Measurements from ENCODE around the gene KRT33B. TPM values are rescaled to one million over a fixed set of nuclear protein-coding genes. Genes with fewer than 3 reads are reported as not detected.
A peak's percentile ranks its signal among the peaks of the same experiment; 100 is the strongest.

Gene KRT33B
- polyA plus RNA-seq, 3 donors: not detected

GRCh38 chr17:41417576-41418015 is 48.0 kb upstream of the KRT33B start:
- H3K4me2 ChIP-seq (replicated peaks; ENCODE audit: extremely low read depth, low read length, poor library complexity, severe bottlenecking): no peak overlapping the region
- WGBS (ENCODE audit: insufficient coverage): no CpG with 5 or more reads among the region's 4 CpGs
- intact Hi-C loops (cut with micrococcal nuclease): no loop called here
- Mint-ChIP-seq H3K36me3 (no peaks in the 10 kb centered on the region), H3K9me3 (no peaks in the 10 kb centered on the region), H3K4me1 (peaks cover 7% of the 10 kb centered on the region), H3K4me3 (no peak overlapping the region), H3K27ac (no peak overlapping the region), H3K27me3 (ENCODE audit: low read depth in 3 of 3) (peaks cover 8 to 9% (median 8%) of the 10 kb centered on the region in 3 donors)
- TF ChIP-seq CTCF (IDR thresholded peaks at IDR 0.05): peak; percentile 63
- H2AFZ ChIP-seq (ENCODE audit: insufficient read depth, low read depth, low read length, poor library complexity, severe bottlenecking): no peak overlapping the region
- no peaks in the 10 kb centered on the region for H3K9me3 ChIP-seq (replicated peaks in 1 of 2; ENCODE audit: control insufficient read depth in 1 of 2, insufficient read depth in 1 of 2, low read length in 2 of 2)
- no peak overlapping the region for H3K27ac ChIP-seq (ENCODE audit: low read depth in 1 of 2, low read length in 2 of 2)
- peaks cover 4 to 5% of the 10 kb centered on the region in 2 donors for H3K4me1 ChIP-seq (ENCODE audit: control insufficient read depth in 1 of 2, insufficient read depth in 2 of 2, low read length in 2 of 2)
- peak in 1 of 3 donors; percentile 3 for DNase-seq
- no peaks in the 10 kb centered on the region for H4K20me1 ChIP-seq (ENCODE audit: insufficient read depth, low read length)
- no peaks in the 10 kb centered on the region for H3K27me3 ChIP-seq (ENCODE audit: control insufficient read depth in 2 of 2, insufficient read depth in 2 of 2, low read length in 2 of 2)
- no peaks in the 10 kb centered on the region for H3K36me3 ChIP-seq (replicated peaks in 1 of 2; ENCODE audit: control insufficient read depth in 1 of 2, insufficient read depth in 2 of 2, low read length in 2 of 2)
- no peak overlapping the region for H3K9ac ChIP-seq (ENCODE audit: insufficient read depth, low read length, poor library complexity, severe bottlenecking)
- no peak overlapping the region for H3K4me3 ChIP-seq (replicated peaks in 1 of 3; ENCODE audit: low read depth in 2 of 3, low read length in 3 of 3)
- no peaks in the 10 kb centered on the region for H3K79me2 ChIP-seq (ENCODE audit: insufficient read depth, low read length)

DNA sequence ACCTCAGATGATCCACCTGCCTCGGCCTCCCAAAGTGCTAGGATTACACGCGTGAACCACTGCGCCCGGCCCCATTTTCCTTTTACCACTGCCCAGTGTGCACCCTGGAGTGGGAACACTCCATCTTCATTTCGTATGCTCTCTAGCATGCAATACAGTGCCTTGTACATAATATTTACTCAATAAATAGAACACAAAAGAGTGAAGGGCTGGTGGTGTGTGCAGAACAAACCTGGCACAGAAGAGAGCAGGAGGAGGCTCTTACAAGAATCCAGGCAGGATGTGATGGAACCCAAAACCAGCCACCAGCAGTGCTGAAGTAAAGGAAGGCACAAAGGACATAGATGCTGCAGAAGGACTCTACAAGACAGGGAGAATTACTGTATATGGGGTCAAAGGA is 47.5 kb upstream of the KRT33B start:
- Histone ChIP-seq H2AFZ (ENCODE audit: insufficient read depth, low read depth, low read length, poor library complexity, severe bottlenecking) (no peak overlapping the region), H3K9ac (ENCODE audit: insufficient read depth, low read length, poor library complexity, severe bottlenecking) (no peak overlapping the region), H3K4me1 (ENCODE audit: control insufficient read depth in 1 of 2, insufficient read depth in 2 of 2, low read length in 2 of 2) (peaks cover 4 to 5% of the 10 kb centered on the region in 2 donors), H3K27ac (ENCODE audit: low read depth in 1 of 2, low read length in 2 of 2) (no peak overlapping the region), H3K79me2 (ENCODE audit: insufficient read depth, low read length) (no peaks in the 10 kb centered on the region), H3K36me3 (replicated peaks in 1 of 2; ENCODE audit: control insufficient read depth in 1 of 2, insufficient read depth in 2 of 2, low read length in 2 of 2) (no peaks in the 10 kb centered on the region), H3K9me3 (replicated peaks in 1 of 2; ENCODE audit: control insufficient read depth in 1 of 2, insufficient read depth in 1 of 2, low read length in 2 of 2) (no peaks in the 10 kb centered on the region), H3K4me3 (replicated peaks in 1 of 3; ENCODE audit: low read depth in 2 of 3, low read length in 3 of 3) (no peak overlapping the region), H4K20me1 (ENCODE audit: insufficient read depth, low read length) (no peaks in the 10 kb centered on the region), H3K4me2 (replicated peaks; ENCODE audit: extremely low read depth, low read length, poor library complexity, severe bottlenecking) (no peak overlapping the region), H3K27me3 (ENCODE audit: control insufficient read depth in 2 of 2, insufficient read depth in 2 of 2, low read length in 2 of 2) (no peaks in the 10 kb centered on the region)
- peaks cover 7% of the 10 kb centered on the region for H3K4me1 Mint-ChIP-seq
- WGBS (ENCODE audit: insufficient coverage): no CpG with 5 or more reads among the region's 6 CpGs
- TF ChIP-seq CTCF (IDR thresholded peaks at IDR 0.05): no peak
- intact Hi-C loops (cut with micrococcal nuclease): no loop called here
- H3K9me3 Mint-ChIP-seq: no peaks in the 10 kb centered on the region
- H3K27ac Mint-ChIP-seq: no peak overlapping the region
- peaks cover 7 to 10% (median 8%) of the 10 kb centered on the region in 3 donors for H3K27me3 Mint-ChIP-seq (ENCODE audit: low read depth in 3 of 3)
- DNase-seq: no peak
- no peak overlapping the region for H3K4me3 Mint-ChIP-seq
- H3K36me3 Mint-ChIP-seq: no peaks in the 10 kb centered on the region

Data from CD14-positive monocyte (primary cell).